Measurements from ENCODE around the gene CDX1. TPM values are rescaled to one million over a fixed set of nuclear protein-coding genes. Genes with fewer than 3 reads are reported as not detected.

CDX1 gene
- total and polyA plus RNA-seq, 8 donors, result 0.31 to 472 (median 2.0) TPM; not detected in 5

DNA sequence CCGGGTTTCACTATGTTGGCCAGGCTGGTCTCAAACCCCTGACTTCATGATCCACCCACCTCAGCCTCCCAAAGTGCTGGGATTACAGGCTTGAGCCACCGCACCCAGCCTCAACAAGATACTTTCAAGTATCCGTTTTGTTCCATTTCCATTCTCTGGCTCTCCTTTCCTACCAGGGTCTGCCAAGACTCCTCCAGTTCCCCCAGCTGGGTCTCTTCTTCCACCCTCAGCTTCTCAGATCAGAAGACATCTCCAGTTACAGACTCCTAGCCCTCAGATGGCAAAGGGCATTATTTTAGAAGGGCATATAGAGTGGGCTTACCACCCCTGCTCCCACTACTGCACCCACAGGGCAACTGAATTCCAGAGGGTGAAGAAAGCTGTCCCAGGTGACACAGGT is 9.4 kb upstream of the CDX1 start:
- Histone ChIP-seq H3K27ac (peak overlapping the region in 4 of 5 donors; percentile 77 to 84 (median 82)), H3K36me3 (no peaks in the 10 kb centered on the region), H3K4me3 (no peak overlapping the region), H3K27me3 (peaks cover 0 to 15% (median 8%) of the 10 kb centered on the region in 3 donors), H3K4me1 (peaks cover 11 to 44% (median 19%) of the 10 kb centered on the region in 4 donors), H3K9me3 (no peaks in the 10 kb centered on the region)
- DNase-seq, result peak in 1 of 2 donors; percentile 65
- intact Hi-C loops (cut with DNase I; ENCODE audit: low total_unique reads), result no loop called here
- 75 to 86% (median 80%) methylated on average over 3 of the region's 3 CpGs for WGBS, 5 donors
- TF ChIP-seq EP300 (IDR thresholded peaks at IDR 0.05) (no peak), POLR2A (IDR thresholded peaks at IDR 0.05) (no peak), POLR2AphosphoS5 (IDR thresholded peaks at IDR 0.05) (no peak)
- TF ChIP-seq, protein P1, sequence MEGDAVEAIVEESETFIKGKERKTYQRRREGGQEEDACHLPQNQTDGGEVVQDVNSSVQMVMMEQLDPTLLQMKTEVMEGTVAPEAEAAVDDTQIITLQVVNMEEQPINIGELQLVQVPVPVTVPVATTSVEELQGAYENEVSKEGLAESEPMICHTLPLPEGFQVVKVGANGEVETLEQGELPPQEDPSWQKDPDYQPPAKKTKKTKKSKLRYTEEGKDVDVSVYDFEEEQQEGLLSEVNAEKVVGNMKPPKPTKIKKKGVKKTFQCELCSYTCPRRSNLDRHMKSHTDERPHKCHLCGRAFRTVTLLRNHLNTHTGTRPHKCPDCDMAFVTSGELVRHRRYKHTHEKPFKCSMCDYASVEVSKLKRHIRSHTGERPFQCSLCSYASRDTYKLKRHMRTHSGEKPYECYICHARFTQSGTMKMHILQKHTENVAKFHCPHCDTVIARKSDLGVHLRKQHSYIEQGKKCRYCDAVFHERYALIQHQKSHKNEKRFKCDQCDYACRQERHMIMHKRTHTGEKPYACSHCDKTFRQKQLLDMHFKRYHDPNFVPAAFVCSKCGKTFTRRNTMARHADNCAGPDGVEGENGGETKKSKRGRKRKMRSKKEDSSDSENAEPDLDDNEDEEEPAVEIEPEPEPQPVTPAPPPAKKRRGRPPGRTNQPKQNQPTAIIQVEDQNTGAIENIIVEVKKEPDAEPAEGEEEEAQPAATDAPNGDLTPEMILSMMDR (IDR thresholded peaks at IDR 0.05), result no peak

DNA sequence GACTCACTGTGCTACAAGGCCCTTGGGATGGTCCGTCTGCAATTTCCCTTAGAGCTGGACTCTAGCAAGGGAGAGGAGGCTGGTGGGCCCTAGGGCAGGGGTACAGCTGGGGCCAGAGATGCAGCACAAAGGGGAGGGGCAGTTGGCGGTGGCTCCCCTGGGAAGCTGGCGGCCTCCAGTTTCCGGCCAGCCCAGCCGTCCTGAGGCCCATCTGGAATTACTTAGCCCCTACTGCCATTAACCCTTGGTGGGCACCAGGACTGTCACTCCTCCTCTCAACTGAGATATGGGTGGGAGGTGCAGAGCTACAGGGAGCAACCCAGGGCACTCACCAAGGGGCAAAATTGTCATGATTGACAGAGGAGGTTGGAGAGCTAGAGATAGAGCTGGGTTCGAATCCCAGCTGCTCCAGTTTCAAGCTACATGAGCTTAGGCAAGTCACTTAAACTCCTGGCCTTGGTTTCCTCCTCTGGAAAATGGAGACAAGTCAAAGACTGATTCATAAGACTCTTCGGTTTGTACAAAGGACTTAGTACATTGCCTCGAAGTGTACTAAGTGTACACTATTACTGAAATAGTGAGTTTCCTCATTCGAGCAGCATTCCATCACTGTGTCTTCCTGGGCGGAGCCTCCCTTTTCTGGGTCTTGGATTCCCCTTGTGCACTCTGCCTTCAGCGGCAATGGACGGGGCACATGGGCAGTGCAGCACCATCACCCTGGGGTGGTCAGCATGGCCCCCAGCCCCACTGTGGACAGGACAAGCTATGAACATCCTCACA is 8.2 kb upstream of the CDX1 start:
- no peak for TF ChIP-seq POLR2A (IDR thresholded peaks at IDR 0.05)
- TF ChIP-seq EP300 (IDR thresholded peaks at IDR 0.05), result no peak
- TF ChIP-seq, protein P1 (IDR thresholded peaks at IDR 0.05), result no peak
- TF ChIP-seq POLR2AphosphoS5 (IDR thresholded peaks at IDR 0.05), result no peak
- Histone ChIP-seq H3K36me3 (no peaks in the 10 kb centered on the region), H3K4me1 (peaks cover 12 to 36% (median 21%) of the 10 kb centered on the region in 4 donors), H3K27ac (peak overlapping the region; percentile 10 to 84 (median 81)), H3K4me3 (no peak overlapping the region), H3K9me3 (no peaks in the 10 kb centered on the region), H3K27me3 (peaks cover 0 to 15% (median 8%) of the 10 kb centered on the region in 3 donors)
- WGBS, 5 donors, result 45 to 61% (median 60%) methylated on average over 12 of the region's 12 CpGs
- DNase-seq, result peak in 1 of 2 donors; percentile 62
- intact Hi-C loops (cut with DNase I; ENCODE audit: low total_unique reads), result no loop called here

DNA sequence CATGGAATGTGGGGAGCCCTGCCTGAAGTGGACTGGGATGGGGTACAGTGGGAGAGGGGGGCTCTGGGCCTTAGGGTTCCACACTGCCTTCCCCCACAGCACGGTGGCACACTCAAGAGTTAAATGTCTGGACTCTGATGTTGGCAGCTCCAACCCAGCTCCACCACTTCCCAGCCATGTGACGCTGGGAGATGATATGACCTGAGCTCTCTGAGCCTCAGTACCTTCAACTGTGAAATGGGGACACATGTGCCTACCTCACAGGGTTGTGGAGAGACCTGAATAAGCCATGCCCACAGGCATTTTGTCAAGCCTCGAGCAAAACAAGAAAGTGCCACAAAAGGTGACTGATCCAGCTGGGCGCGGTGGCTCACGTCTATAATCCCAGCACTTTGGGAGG is 7.5 kb upstream of the CDX1 start:
- peaks cover 0 to 15% (median 8%) of the 10 kb centered on the region in 3 donors for H3K27me3 ChIP-seq
- no peaks in the 10 kb centered on the region for H3K9me3 ChIP-seq
- peak overlapping the region in 4 of 5 donors; percentile 66 to 84 (median 79) for H3K27ac ChIP-seq
- no peak overlapping the region for H3K4me3 ChIP-seq
- no peak for DNase-seq
- intact Hi-C loops (cut with DNase I; ENCODE audit: low total_unique reads), result no loop called here
- no peak for TF ChIP-seq POLR2AphosphoS5 (IDR thresholded peaks at IDR 0.05)
- TF ChIP-seq, protein P1 (IDR thresholded peaks at IDR 0.05), result no peak
- WGBS, 5 donors, result 59 to 75% (median 72%) methylated on average over 5 to 6 of the region's 6 CpGs
- H3K4me1 ChIP-seq, result peaks cover 12 to 37% (median 24%) of the 10 kb centered on the region in 4 donors
- no peaks in the 10 kb centered on the region for H3K36me3 ChIP-seq

DNA sequence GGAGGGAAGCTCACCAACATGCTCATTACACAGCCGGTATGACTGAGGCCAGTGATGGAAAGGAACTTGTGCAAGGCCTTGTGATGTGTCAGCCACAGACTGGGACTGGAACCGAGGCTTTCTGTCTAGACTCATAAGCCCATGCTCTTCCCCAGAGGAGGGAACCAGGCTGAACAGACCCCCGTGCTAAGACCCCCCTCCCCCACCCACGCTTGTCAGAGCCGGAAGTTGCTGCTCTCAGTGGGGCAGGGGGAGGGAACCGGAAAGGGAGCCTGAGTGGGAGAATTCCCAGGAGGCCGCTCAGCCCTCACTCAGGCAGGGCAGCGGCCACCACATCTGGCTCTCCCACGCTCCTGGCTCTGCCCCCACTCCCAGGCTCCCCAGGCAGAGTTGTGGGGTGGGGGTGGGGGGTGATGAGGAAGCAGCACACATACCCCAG is 6.8 kb upstream of the CDX1 start:
- H3K36me3 ChIP-seq, result no peaks in the 10 kb centered on the region
- WGBS, 5 donors, result 32 to 59% (median 48%) methylated on average over 6 to 9 of the region's 9 CpGs
- TF ChIP-seq EP300 (IDR thresholded peaks at IDR 0.05) (no peak), POLR2AphosphoS5 (IDR thresholded peaks at IDR 0.05) (no peak), POLR2A (IDR thresholded peaks at IDR 0.05) (no peak)
- TF ChIP-seq, protein P1 (IDR thresholded peaks at IDR 0.05), result no peak
- H3K4me1 ChIP-seq, result peaks cover 12 to 38% (median 24%) of the 10 kb centered on the region in 4 donors
- intact Hi-C loops (cut with DNase I; ENCODE audit: low total_unique reads), result loop anchor here (5.0 kb wide), 1 partner anchor 63 kb away; no protein-coding TSS in a partner anchor
- H3K9me3 ChIP-seq, result no peaks in the 10 kb centered on the region
- H3K4me3 ChIP-seq, result no peak overlapping the region
- peak overlapping the region in 4 of 5 donors; percentile 66 to 84 (median 79) for H3K27ac ChIP-seq
- peaks cover 0 to 15% (median 8%) of the 10 kb centered on the region in 3 donors for H3K27me3 ChIP-seq
- peak in 1 of 2 donors; percentile 80 for DNase-seq
